Testis (tissue), 3 donors: ENCODE measurements around the gene PHLPP2. TPM values are rescaled to one million over a fixed set of nuclear protein-coding genes. Genes with fewer than 3 reads are reported as not detected.

Experiments used
- DNase-seq: peaks from one replicate; pipeline ENCODE4 v3.0.0-alpha.2; 2019
- H3K27ac ChIP-seq, 2 donors: fragments of 200-600 bp; sonication (generic); one replicate each; pipeline ENCODE4 v1.5.1; 2019
- H3K27me3 ChIP-seq: fragments of 200-600 bp; sonication (generic); one replicate; pipeline ENCODE4 v1.5.1; 2019
- H3K36me3 ChIP-seq: fragments of 200-600 bp; sonication (generic); one replicate; pipeline ENCODE4 v1.5.1; 2017; ENCODE audit warnings: low read depth; ENCODE audit errors: missing control alignments
- H3K4me1 ChIP-seq: fragments of 200-600 bp; sonication (generic); one replicate; pipeline ENCODE4 v1.5.1; 2019
- H3K4me3 ChIP-seq, 2 donors: fragments of 200-600 bp; sonication (generic); one replicate each; pipeline ENCODE4 v1.5.1; 2017 to 2019
- H3K9me3 ChIP-seq: fragments of 200-600 bp; sonication (generic); one replicate; pipeline ENCODE4 v1.5.1; 2017
- CTCF ChIP-seq, 3 experiments: fragments of 450-650 bp in 2 of 3; fragments of 200-600 bp in 1 of 3; sonication (generic) in 1 of 3; IDR thresholded peaks; one replicate each; pipeline ENCODE4 v1.5.1; 2016 to 2019; ENCODE audit warnings: antibody characterized with exemption in 3 of 3, mild to moderate bottlenecking in 2 of 3, moderate library complexity in 1 of 3
- POLR2A ChIP-seq: fragments of 450-650 bp; IDR thresholded peaks from one replicate; pipeline ENCODE4 v1.6.1; 2017; ENCODE audit warnings: antibody characterized with exemption, mild to moderate bottlenecking, moderate library complexity
- WGBS, 2 donors: methylation state at CpG; one replicate each; pipeline ENCODE4 v1.1.5; 2018; 5-methylcytosine and 5-hydroxymethylcytosine counted together
- intact Hi-C: fragments of 100-400 bp; cut with DNase I; formaldehyde crosslinking; loops from one replicate; pipeline ENCODE4 v1.15.1; 2023; ENCODE audit warnings: low total_unique reads
- polyA plus RNA-seq: library from polyadenylated mRNA; stranded (reverse); fragments of 350-450 nt; fragmentation: Illumina TruSeq; extraction: RNeasy Lipid Tissue Mini Kit (QIAGEN cat#74804); gene quantifications from one replicate; pipeline ENCODE4 v1.2.3, GENCODE V29; 2014; ENCODE audit warnings: low read depth, low replicate concordance; ENCODE audit not compliant: insufficient read depth
- total RNA-seq, 2 donors: library from RNA; depleted of rRNA; stranded (reverse); fragments of >200 nt; gene quantifications; one replicate each; pipeline ENCODE4 v1.2.3, GENCODE V29; 2016

PHLPP2 gene
- total and polyA plus RNA-seq, 3 donors from 2014 or later: 27.2 to 46.3 (median 43.3) TPM

GRCh38 chr16:71635632-71636031 is 88.9 kb downstream of the PHLPP2 start:
- H3K4me1 ChIP-seq: no peaks in the 10 kb centered on the region
- no peak for DNase-seq
- WGBS, 2 donors: 37 to 51% methylated on average over 2 of the region's 2 CpGs
- H3K27ac ChIP-seq: no peak overlapping the region
- no peaks in the 10 kb centered on the region for H3K36me3 ChIP-seq
- intact Hi-C loops: no loop called here
- H3K9me3 ChIP-seq: no peaks in the 10 kb centered on the region
- H3K27me3 ChIP-seq: no peaks in the 10 kb centered on the region
- no peak overlapping the region for H3K4me3 ChIP-seq
- no peak for TF ChIP-seq POLR2A
- TF ChIP-seq CTCF (IDR thresholded peaks at IDR 0.05): no peak

GRCh38 chr16:71631776-71632175 is 92.7 kb downstream of the PHLPP2 start:
- Histone ChIP-seq H3K4me3 (no peak overlapping the region), H3K27me3 (no peaks in the 10 kb centered on the region), H3K27ac (no peak overlapping the region), H3K36me3 (no peaks in the 10 kb centered on the region), H3K4me1 (peaks cover under 1% of the 10 kb centered on the region), H3K9me3 (no peaks in the 10 kb centered on the region)
- DNase-seq: no peak
- WGBS, 2 donors: 71 to 76% methylated on average over 4 of the region's 4 CpGs
- TF ChIP-seq POLR2A (no peak), CTCF (IDR thresholded peaks at IDR 0.05) (no peak)
- intact Hi-C loops: no loop called here

- H3K9me3 ChIP-seq: no peaks in the 10 kb centered on the region
- DNase-seq: no peak
- TF ChIP-seq CTCF (IDR thresholded peaks at IDR 0.05) (no peak), POLR2A (no peak)
Observed at GRCh38 chr16:71630808-71631207, 93.7 kb downstream of the PHLPP2 start.

GRCh38 chr16:71629278-71630016 is 95.1 kb downstream of the PHLPP2 start:
- no peak for TF ChIP-seq POLR2A
- TF ChIP-seq CTCF (IDR thresholded peaks at IDR 0.05): no peak
- 71 to 75% methylated on average over 11 of the region's 11 CpGs for WGBS, 2 donors
- H3K4me3 ChIP-seq: no peak overlapping the region
- H3K27ac ChIP-seq: no peak overlapping the region
- H3K27me3 ChIP-seq: no peaks in the 10 kb centered on the region
- peaks cover 9% of the 10 kb centered on the region for H3K4me1 ChIP-seq
- intact Hi-C loops: no loop called here
- DNase-seq: no peak
- no peaks in the 10 kb centered on the region for H3K9me3 ChIP-seq
- no peaks in the 10 kb centered on the region for H3K36me3 ChIP-seq

More at GRCh38 chr16:71630808-71631207, 93.7 kb downstream of the PHLPP2 start:
- Histone ChIP-seq H3K36me3 (no peaks in the 10 kb centered on the region), H3K27me3 (no peaks in the 10 kb centered on the region), H3K27ac (no peak overlapping the region), H3K4me3 (no peak overlapping the region), H3K4me1 (peaks cover 9% of the 10 kb centered on the region)
- 88 to 93% methylated on average over 4 of the region's 4 CpGs for WGBS, 2 donors
- intact Hi-C loops: no loop called here

- Histone ChIP-seq H3K36me3 (no peaks in the 10 kb centered on the region), H3K4me1 (peaks cover 9% of the 10 kb centered on the region), H3K4me3 (no peak overlapping the region), H3K27me3 (no peaks in the 10 kb centered on the region), H3K9me3 (no peaks in the 10 kb centered on the region), H3K27ac (no peak overlapping the region)
- TF ChIP-seq CTCF (IDR thresholded peaks at IDR 0.05) (no peak), POLR2A (no peak)
- 41 to 53% methylated on average over 5 of the region's 5 CpGs for WGBS, 2 donors
- intact Hi-C loops: no loop called here
- DNase-seq: no peak
Observed at GRCh38 chr16:71628810-71629209, 95.7 kb downstream of the PHLPP2 start.
